ENCODE results near the gene TMEM145.

Gene TMEM145

GRCh38 chr19:42357290-42357689 lies 44.2 kb downstream of the TMEM145 start:
- no peak for DNase-seq

- DNase-seq: no peak
These were observed 47.9 kb downstream of the TMEM145 start for GRCh38 chr19:42360787-42361544.

GRCh38 chr19:42361545-42361910 lies 48.4 kb downstream of the TMEM145 start:
- no peak for DNase-seq

- no peak for DNase-seq
These were observed 49.2 kb downstream of the TMEM145 start for GRCh38 chr19:42362342-42362741.

GRCh38 chr19:42362891-42363440 lies 49.9 kb downstream of the TMEM145 start:
- no peak for DNase-seq

- peak in 2 of 58 donors; percentile 17 to 19 for DNase-seq
These were observed 50.7 kb downstream of the TMEM145 start for GRCh38 chr19:42363614-42364346.

- DNase-seq: peak in 3 of 58 donors; percentile 7 to 36 (median 9)
These were observed 53.6 kb downstream of the TMEM145 start for GRCh38 chr19:42366673-42367072.

- no peak for DNase-seq
These were observed 54.8 kb downstream of the TMEM145 start for GRCh38 chr19:42367929-42368328.

- no peak for DNase-seq
These were observed 55.3 kb downstream of the TMEM145 start for GRCh38 chr19:42368360-42368759.

- DNase-seq: no peak
These were observed 55.7 kb downstream of the TMEM145 start for GRCh38 chr19:42368765-42369164.

GRCh38 chr19:42369433-42370067 lies 56.4 kb downstream of the TMEM145 start:
- no peak for DNase-seq

- DNase-seq: no peak
These were observed 57.0 kb downstream of the TMEM145 start for GRCh38 chr19:42370068-42370520.

- DNase-seq: no peak
These were observed 57.6 kb downstream of the TMEM145 start for GRCh38 chr19:42370626-42371175.
